K562 (cell line): ENCODE data around the gene MYL11. TPM values are rescaled to one million over a fixed set of nuclear protein-coding genes. Genes with fewer than 3 reads are reported as not detected.
A peak's percentile ranks its signal among the peaks of the same experiment; 100 is the strongest.

Source experiments
- AFF1 ChIP-seq, 2 experiments: fragments of 450-650 bp; IDR thresholded peaks; 2 replicates each; pipeline ENCODE4 v1.6.1; 2018; ENCODE audit warnings: mild to moderate bottlenecking in 2 of 2, low read depth in 1 of 2; ENCODE audit not compliant: partially characterized antibody in 2 of 2
- MGA ChIP-seq: fragments of 450-650 bp; IDR thresholded peaks from 2 replicates; pipeline ENCODE4 v1.6.1; 2016; ENCODE audit warnings: mild to moderate bottlenecking, moderate library complexity
- MTA1 ChIP-seq: fragments of 450-650 bp; IDR thresholded peaks from 2 replicates; pipeline ENCODE4 v1.6.1; 2017; ENCODE audit warnings: borderline replicate concordance
- NFYB ChIP-seq: IDR thresholded peaks from 2 replicates; pipeline ENCODE4 v1.6.1; 2011; ENCODE audit warnings: mild to moderate bottlenecking, moderate library complexity; ENCODE audit not compliant: insufficient read length; ENCODE audit errors: extremely low read depth
- NR2C2 ChIP-seq, 2 experiments: fragments of 200-800 bp in 1 of 2; sonication (Bioruptor generic) in 1 of 2; sonication (generic) in 1 of 2; formaldehyde crosslinking in 1 of 2; IDR thresholded peaks; 2 replicates each; pipeline versions ENCODE4 v1.6.1 to v1.8.0; 2016 to 2022; ENCODE audit warnings: mild to moderate bottlenecking in 1 of 2, missing compliant biosample characterization in 1 of 2, missing genetic modification characterization in 1 of 2, missing genetic modification reagents in 1 of 2
- PHB2 ChIP-seq: fragments of 450-650 bp; IDR thresholded peaks from 2 replicates; pipeline ENCODE4 v1.6.1; 2017; ENCODE audit warnings: low read depth
- SNIP1 ChIP-seq: fragments of 450-650 bp; IDR thresholded peaks from 2 replicates; pipeline ENCODE4 v1.7.1; 2017; ENCODE audit warnings: low read depth, mild to moderate bottlenecking
- VEZF1 ChIP-seq: fragments of 200-800 bp; sonication (Bioruptor generic); IDR thresholded peaks from 2 replicates; pipeline ENCODE4 v1.6.1; 2017; ENCODE audit warnings: missing genetic modification characterization, missing compliant biosample characterization
- ZNF77 ChIP-seq: fragments of 250-450 bp; sonication (Bioruptor Pico); IDR thresholded peaks from 2 replicates; pipeline ENCODE4 v1.5.0; 2020
- ZNF830 ChIP-seq: fragments of 250-450 bp; sonication (Bioruptor Pico); IDR thresholded peaks from 2 replicates; pipeline ENCODE4 v1.5.0; 2021; ENCODE audit warnings: mild to moderate bottlenecking
- polyA plus RNA-seq, 8 experiments: library from polyadenylated mRNA; depleted of rRNA in 4 of 8; stranded (reverse) in 5 of 8; unstranded in 3 of 8; fragments of >200 nt; fragmentation: Nextera tagmentation in 2 of 8; fragmentation: Illumina TruSeq in 1 of 8; extraction: Ambion mirVana in 2 of 8; extraction: Trizol in 1 of 8; gene quantifications; 2 replicates each; pipeline versions ENCODE4 v1.2.1 to v1.2.3, GENCODE V29; 2011 to 2014; ENCODE audit warnings: inconsistent platforms in 1 of 8, missing spikeins in 1 of 8
- total RNA-seq, 7 experiments: library from RNA; depleted of rRNA in 6 of 7; stranded (reverse); fragments of >200 nt in 6 of 7; fragmentation: Illumina TruSeq in 2 of 7; extraction: Trizol in 2 of 7; gene quantifications; 2 replicates each; pipeline versions ENCODE4 v1.2.1 to v1.2.3, GENCODE V29; 2011 to 2021; ENCODE audit warnings: low replicate concordance in 1 of 7

Gene MYL11
- total and polyA plus RNA-seq, 9 of the 15 experiments (the other 6 are each of a cell fraction or from before 2014, with no cell fraction given): 0.31 to 1.5 (median 0.73) TPM; not detected in 4

GRCh38 chr16:30381291-30382041 lies 6.9 kb downstream of the MYL11 start (continued):
- TF ChIP-seq VEZF1 (CRISPR knock-in tag) (peak; percentile 75), PHB2 (no peak), AFF1 (IDR thresholded peaks at IDR 0.05; ENCODE audit: low read depth in 1 of 2, partially characterized antibody in 2 of 2) (no peak), MTA1 (no peak), ZNF77 (CRISPR knock-in tag) (no peak), SNIP1 (no peak), MGA (no peak), NR2C2 (CRISPR knock-in tag; IDR thresholded peaks at IDR 0.05) (peak; percentile 96), NR2C2 (tag; IDR thresholded peaks at IDR 0.05) (peak; percentile 98), ZNF830 (CRISPR knock-in tag) (no peak), NFYB (no peak)
